SHP77 (cell line): Measurements from ENCODE around the gene GSX2.
"Not testable (repeated sequence)": the region's sequence is repeated elsewhere in the genome, so short reads cannot be mapped to it uniquely, and the experiment has no call there.

ENCODE experiments used
- DNase-seq, 2 experiments: peaks; one replicate each; lab custom pipeline; 2025; lab: John Stamatoyannopoulos, UW

GSX2 gene

DNA sequence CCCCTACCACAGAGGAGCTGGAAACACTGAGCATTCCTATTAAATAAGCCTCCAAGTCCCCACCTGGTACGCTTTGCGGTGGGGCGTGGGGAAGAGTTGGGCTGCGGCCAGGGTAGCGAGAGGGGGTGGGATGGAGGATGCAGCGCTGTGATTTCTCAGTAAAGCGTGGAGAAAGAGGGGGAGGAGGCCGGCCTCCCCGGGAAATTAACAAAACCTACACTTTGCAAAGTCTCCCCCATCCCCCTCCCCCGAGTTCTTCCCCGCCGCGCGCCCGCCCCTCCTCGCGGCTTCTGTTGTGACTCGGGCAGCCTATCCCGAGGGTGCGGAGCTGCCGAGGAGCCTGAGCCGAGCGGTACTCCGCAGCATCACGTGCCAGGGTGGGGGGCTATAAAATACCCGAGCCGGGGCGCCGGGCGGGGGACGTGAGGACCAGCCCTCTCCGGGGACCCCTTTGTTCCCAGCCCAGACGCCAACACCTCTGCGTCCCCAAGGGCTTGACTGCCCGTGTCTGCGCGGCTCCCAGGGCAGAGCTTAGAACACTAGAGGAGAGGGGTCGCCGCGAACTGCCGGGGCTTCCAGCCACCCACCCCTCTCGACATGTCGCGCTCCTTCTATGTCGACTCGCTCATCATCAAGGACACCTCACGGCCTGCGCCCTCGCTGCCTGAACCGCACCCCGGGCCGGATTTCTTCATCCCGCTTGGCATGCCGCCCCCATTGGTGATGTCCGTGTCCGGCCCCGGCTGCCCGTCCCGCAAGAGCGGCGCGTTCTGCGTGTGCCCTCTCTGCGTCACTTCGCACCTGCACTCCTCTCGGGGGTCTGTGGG lies at the start of gene GSX2:
TSS of gene GSX2 (plus strand) at position 416 of the 827 bp plus-strand sequence. CDS start at position 598, 182 bp downstream.
- DNase-seq: peak in 1 of 2 experiments; percentile 29

- no peak for DNase-seq
These were observed 49.6 kb upstream of the GSX2 start for GRCh38 chr4:54050214-54050904.

- DNase-seq: not testable (repeated sequence)
These were observed 46.6 kb upstream of the GSX2 start for GRCh38 chr4:54053322-54053721.

DNA sequence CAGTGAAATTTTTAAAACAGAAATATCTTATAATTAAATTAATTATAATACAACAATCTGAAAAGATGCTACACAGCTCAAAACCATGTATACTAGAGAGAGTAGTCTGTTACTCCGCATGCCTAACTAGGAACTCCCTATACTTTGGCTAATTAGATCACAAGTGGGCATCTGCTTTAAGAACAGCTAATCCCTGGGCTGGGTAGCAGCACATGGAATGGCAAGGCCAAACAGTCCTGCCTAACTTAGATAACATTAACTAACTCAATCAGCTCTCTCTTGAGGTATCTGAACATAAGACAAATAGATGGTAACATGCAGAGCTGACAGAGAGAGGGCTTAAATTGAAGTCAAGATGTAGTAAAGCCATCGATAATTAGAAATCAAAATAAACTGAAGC lies 45.5 kb upstream of the GSX2 start:
- DNase-seq: no peak

- no peak for DNase-seq
These were observed 44.5 kb upstream of the GSX2 start for GRCh38 chr4:54055494-54055893.

- no peak for DNase-seq
These were observed 43.6 kb upstream of the GSX2 start for GRCh38 chr4:54056360-54056759.

- DNase-seq: no peak
These were observed 41.8 kb upstream of the GSX2 start for GRCh38 chr4:54058171-54058570.

GRCh38 chr4:54060116-54060515 lies 39.8 kb upstream of the GSX2 start:
- DNase-seq: no peak

DNA sequence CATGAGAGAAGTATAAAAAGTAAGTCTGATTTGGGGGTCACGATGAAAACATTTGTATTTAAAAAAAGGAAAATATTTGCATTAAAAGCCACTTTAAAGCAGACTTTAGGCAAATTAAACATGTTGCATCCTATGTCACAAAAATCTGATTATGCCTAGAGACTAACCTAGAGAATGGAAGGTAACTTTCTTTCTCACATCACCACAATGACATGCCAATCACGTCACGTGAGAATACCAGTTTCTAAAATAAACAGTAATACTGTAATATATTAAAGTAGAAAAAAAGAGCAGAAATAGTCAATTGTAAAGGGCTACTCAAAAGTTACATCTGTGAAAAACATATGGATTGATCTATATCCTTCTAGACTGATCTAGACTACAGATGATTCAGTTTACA lies 38.9 kb upstream of the GSX2 start:
- no peak for DNase-seq

- no peak for DNase-seq
These were observed 38.1 kb upstream of the GSX2 start for GRCh38 chr4:54061873-54062272.

DNA sequence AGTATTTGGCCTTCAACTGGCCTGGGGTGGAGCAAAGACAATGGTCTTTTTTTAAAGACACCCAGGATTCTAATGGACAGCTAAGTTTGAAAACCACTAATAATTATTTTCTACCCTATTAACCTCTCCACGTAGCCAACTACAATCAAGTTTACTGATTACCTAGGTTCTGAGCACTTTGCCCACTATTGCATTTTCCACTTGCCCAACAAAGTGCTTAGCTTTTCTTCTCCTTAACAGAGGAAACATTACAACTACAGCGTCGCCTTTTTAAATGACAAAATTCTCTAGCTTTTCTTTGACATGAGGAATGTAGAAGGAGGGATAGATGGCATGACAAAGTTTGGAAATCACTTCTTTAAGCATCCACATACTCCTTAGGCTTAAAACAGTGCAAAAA lies 37.6 kb upstream of the GSX2 start:
- DNase-seq: no peak

GRCh38 chr4:54063229-54063628 lies 36.7 kb upstream of the GSX2 start:
- no peak for DNase-seq

- DNase-seq: peak in 1 of 2 experiments; percentile 36
These were observed 36.1 kb upstream of the GSX2 start for GRCh38 chr4:54063737-54064316.

DNA sequence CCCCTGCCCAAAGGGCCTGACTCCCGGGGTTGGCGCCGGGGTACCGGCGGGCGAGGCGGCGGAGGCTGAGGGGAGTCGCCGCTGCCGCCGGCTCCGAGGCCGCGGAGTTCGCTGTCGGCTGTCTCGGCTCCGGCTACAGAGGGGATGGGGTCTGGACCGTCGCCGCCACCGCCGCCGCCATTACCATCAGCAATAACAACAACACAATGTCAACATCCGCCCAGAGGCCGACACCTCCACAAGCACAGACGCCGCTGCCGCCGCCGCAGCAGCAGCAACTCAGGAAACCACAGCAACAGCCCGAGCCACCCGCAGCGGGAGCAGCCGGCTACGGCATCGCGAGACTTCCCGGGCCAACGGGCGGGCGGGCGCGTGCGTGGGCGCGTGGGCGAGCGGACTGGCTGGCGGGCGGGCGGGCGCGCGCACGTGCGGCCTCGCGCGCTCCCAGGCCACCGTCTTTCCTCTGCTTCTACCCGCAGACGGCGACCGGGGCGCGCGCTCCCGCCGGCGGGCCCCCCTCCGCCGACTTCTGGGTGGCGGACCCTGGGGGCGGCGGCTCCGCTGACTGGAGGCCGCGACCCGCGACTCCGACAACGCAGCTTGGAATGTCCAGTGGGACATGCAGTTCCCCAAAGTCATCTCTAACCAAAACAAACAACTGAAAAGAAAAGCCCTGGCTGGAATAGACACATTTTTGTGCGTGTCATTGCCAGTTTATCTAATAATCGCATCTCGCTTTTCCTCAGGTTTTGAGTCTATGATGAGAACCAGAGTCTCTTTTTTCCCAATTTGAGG lies 35.4 kb upstream of the GSX2 start, which contains the start of gene CHIC2:
TSS of gene CHIC2 (minus strand) at position 289 of the 795 bp plus-strand sequence. CDS start 305 bp downstream, outside the sequence.
- peak; percentile 97 to 99 for DNase-seq

- peak in 1 of 2 experiments; percentile 6 for DNase-seq
These were observed 34.5 kb upstream of the GSX2 start for GRCh38 chr4:54065282-54066087.

- no peak for DNase-seq
These were observed 33.9 kb upstream of the GSX2 start for GRCh38 chr4:54066088-54066415.

- no peak for DNase-seq
These were observed 33.2 kb upstream of the GSX2 start for GRCh38 chr4:54066718-54067129.

GRCh38 chr4:54067166-54067565 lies 32.8 kb upstream of the GSX2 start:
- DNase-seq: no peak

- no peak for DNase-seq
These were observed 26.6 kb upstream of the GSX2 start for GRCh38 chr4:54073271-54073880.

GRCh38 chr4:54074381-54074780 lies 25.6 kb upstream of the GSX2 start:
- no peak for DNase-seq

GRCh38 chr4:54076673-54077072 lies 23.3 kb upstream of the GSX2 start:
- DNase-seq: no peak
